ENCODE data around the gene ORAI2. TPM values are rescaled to one million over a fixed set of nuclear protein-coding genes. Genes with fewer than 3 reads are reported as not detected.
"Not testable (repeated sequence)": the region's sequence is repeated elsewhere in the genome, so short reads cannot be mapped to it uniquely, and the experiment has no call there.

Gene ORAI2
- total and polyA plus RNA-seq, 2 of the 8 experiments (the other 6 are each of a cell fraction or from before 2014, with no cell fraction given) = 20.7 to 35.2 TPM

- not testable (repeated sequence) for H2BK120ac ChIP-seq (replicated peaks; ENCODE audit: low read depth, low read length); H2BK12ac ChIP-seq (ENCODE audit: low read depth, low read length); H3K14ac ChIP-seq (ENCODE audit: insufficient read length); H2AFZ ChIP-seq (ENCODE audit: low read length); H2AK5ac ChIP-seq (ENCODE audit: low read depth, low read length); H3K18ac ChIP-seq (ENCODE audit: extremely low read depth, low read length); H3K9ac ChIP-seq (replicated peaks in 1 of 4; ENCODE audit: extremely low read depth in 1 of 4, low read depth in 3 of 4, low read length in 3 of 4); H3K4me3 ChIP-seq (ENCODE audit: extremely low read depth in 1 of 4, insufficient read depth in 2 of 4, low read depth in 3 of 4, low read length in 4 of 4); H3K4me2 ChIP-seq (ENCODE audit: insufficient read depth in 1 of 2, low read depth in 2 of 2, low read length in 2 of 2); H2BK20ac ChIP-seq (ENCODE audit: low read length); H3K27ac ChIP-seq (ENCODE audit: low read depth, low read length); H2BK15ac ChIP-seq (ENCODE audit: low read length); H3K4me1 ChIP-seq (replicated peaks in 1 of 4; ENCODE audit: control insufficient read depth in 3 of 4, insufficient read depth in 4 of 4, low read length in 3 of 4); H4K8ac ChIP-seq (ENCODE audit: extremely low read depth, insufficient read depth, low read length); H3K23me2 ChIP-seq (ENCODE audit: low read depth, low read length); H3K79me2 ChIP-seq (ENCODE audit: control insufficient read depth in 1 of 2, insufficient read depth in 2 of 2, low read length in 2 of 2); H4K5ac ChIP-seq (ENCODE audit: insufficient read length, low read depth, low read length); H3K9me3 ChIP-seq (ENCODE audit: insufficient read depth in 2 of 2, low read depth in 1 of 2, low read length in 1 of 2); FAIRE-seq; H3K79me1 ChIP-seq (ENCODE audit: low read depth, low read length); H3K56ac ChIP-seq (replicated peaks; ENCODE audit: insufficient read length, low read depth, low read length); DNase-seq (ENCODE audit: low read depth in 1 of 2, low spot score in 2 of 2); H4K91ac ChIP-seq (replicated peaks; ENCODE audit: insufficient read length, low read length); H3K4ac ChIP-seq (replicated peaks; ENCODE audit: insufficient read length, low read depth, low read length); H3K23ac ChIP-seq (ENCODE audit: insufficient read length); H3K27me3 ChIP-seq (replicated peaks in 1 of 4; ENCODE audit: control insufficient read depth in 3 of 4, extremely low read depth in 1 of 4, insufficient read depth in 3 of 4, low read length in 3 of 4); H2BK5ac ChIP-seq (ENCODE audit: low read depth, low read length)
- ChIA-PET CTCF (ENCODE audit: partially characterized antibody) (interaction anchor here (1.5 kb wide), 1 partner anchor 12 kb away, joined by 5 read pairs; the partner anchor contains the start of gene PRKRIP1), POLR2A (ENCODE audit: partially characterized antibody) (interaction anchor here (1.2 kb wide), 1 partner anchor 16 kb away, joined by 3 read pairs; no protein-coding TSS in a partner anchor)
- H4K20me1 ChIP-seq (replicated peaks in 1 of 2; ENCODE audit: control insufficient read depth in 1 of 2, insufficient read depth in 2 of 2, low read length in 2 of 2) = peaks cover 0 to 12% of the 10 kb centered on the region in 2 experiments
- peaks cover 21 to 54% (median 43%) of the 10 kb centered on the region in 4 experiments for H3K36me3 ChIP-seq (ENCODE audit: control insufficient read depth in 2 of 4, insufficient read depth in 4 of 4, low read length in 3 of 4)
- WGBS, 2 experiments (ENCODE audit: extremely low coverage in 1 of 2, insufficient coverage in 1 of 2, insufficient read length in 1 of 2, insufficient replicate concordance in 2 of 2, low coverage in 1 of 2, low lambda C conversion rate in 2 of 2, missing lambda C conversion rate in 1 of 2) = 94% methylated on average over 6 of the region's 6 CpGs; no CpG with 5 or more reads in 1 of the 2 experiments
Measured at GRCh38 chr7:102408530-102408929, 24.8 kb upstream of the ORAI2 start.
